ENCODE results near the gene ZNF550. TPM values are rescaled to one million over a fixed set of nuclear protein-coding genes. Genes with fewer than 3 reads are reported as not detected.
A peak's percentile ranks its signal among the peaks of the same experiment; 100 is the strongest.

ZNF550 gene
- total and polyA plus RNA-seq, 2 of the 13 experiments (the other 11 are each of a cell fraction or from before 2014, with no cell fraction given), result 8.6 to 9.1 TPM

DNA sequence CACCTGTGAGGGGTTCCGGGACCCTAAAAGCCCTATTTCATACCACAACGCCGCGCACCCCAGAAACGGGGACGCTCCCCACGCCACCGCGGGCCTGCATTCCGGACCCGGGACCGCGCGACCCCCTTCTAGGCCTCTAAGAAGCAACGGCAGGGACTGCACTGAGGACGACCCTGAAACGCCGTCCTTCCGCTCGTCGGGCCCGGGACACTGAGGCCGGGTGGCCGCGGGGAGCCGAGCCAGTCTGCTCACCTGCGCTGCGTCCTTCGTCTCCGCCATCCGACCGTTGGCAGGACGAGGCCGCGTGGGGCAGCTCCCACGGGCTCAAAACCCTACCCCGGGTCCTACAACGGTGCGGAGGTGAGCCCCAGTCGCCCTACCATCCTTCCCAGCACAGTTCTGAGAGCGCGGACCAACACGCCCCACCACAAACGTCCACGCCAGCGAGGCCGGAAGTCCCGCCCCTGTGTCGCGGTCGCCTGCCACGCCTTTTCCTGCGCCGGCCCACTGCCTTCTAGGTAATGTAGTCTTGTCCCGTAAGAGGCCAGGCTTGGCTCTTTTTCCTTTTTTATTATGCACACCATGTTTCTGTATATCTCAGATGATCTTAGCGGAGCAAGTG is at the start of gene ZNF550 (continued):
- TF ChIP-seq ZSCAN21 (CRISPR knock-in tag; IDR thresholded peaks at IDR 0.05; ENCODE audit: borderline replicate concordance) (no peak), MEIS1 (CRISPR knock-in tag; IDR thresholded peaks at IDR 0.05; ENCODE audit: borderline replicate concordance) (0 out of 2 replicates have a peak, but pooled peaks have one; percentile 47), ZNF768 (CRISPR knock-in tag; IDR thresholded peaks at IDR 0.05) (peak; percentile 22; the same call in 1 of the 2 replicates), NFYB (CRISPR knock-in tag; IDR thresholded peaks at IDR 0.05) (peak; percentile 36; the same call in 1 of the 2 replicates), BORCS8-MEF2B (CRISPR knock-in tag; IDR thresholded peaks at IDR 0.05) (no peak), ZKSCAN5 (CRISPR knock-in tag; IDR thresholded peaks at IDR 0.05) (no peak), KDM5A (IDR thresholded peaks at IDR 0.05; ENCODE audit: borderline replicate concordance, low read length) (peak; percentile 68; the same call in 1 of the 2 replicates), MYNN (CRISPR knock-in tag; IDR thresholded peaks at IDR 0.05; ENCODE audit: low read depth) (no peak), PHF8 (CRISPR knock-in tag; IDR thresholded peaks at IDR 0.05) (peak; percentile 86), ZNF318 (CRISPR knock-in tag; IDR thresholded peaks at IDR 0.05) (no peak), PATZ1 (CRISPR knock-in tag; IDR thresholded peaks at IDR 0.05) (no peak), BATF2 (CRISPR knock-in tag; IDR thresholded peaks at IDR 0.05) (no peak), FOXC1 (CRISPR knock-in tag; IDR thresholded peaks at IDR 0.05; ENCODE audit: borderline replicate concordance) (no peak; the same call in 1 of the 2 replicates), ESRRA (CRISPR knock-in tag; IDR thresholded peaks at IDR 0.05; ENCODE audit: low read depth) (no peak; the same call in 1 of the 2 replicates), HMGA1 (CRISPR knock-in tag; conservative IDR thresholded peaks at IDR 0.05) (no peak)
- TF ChIP-seq, protein P1, sequence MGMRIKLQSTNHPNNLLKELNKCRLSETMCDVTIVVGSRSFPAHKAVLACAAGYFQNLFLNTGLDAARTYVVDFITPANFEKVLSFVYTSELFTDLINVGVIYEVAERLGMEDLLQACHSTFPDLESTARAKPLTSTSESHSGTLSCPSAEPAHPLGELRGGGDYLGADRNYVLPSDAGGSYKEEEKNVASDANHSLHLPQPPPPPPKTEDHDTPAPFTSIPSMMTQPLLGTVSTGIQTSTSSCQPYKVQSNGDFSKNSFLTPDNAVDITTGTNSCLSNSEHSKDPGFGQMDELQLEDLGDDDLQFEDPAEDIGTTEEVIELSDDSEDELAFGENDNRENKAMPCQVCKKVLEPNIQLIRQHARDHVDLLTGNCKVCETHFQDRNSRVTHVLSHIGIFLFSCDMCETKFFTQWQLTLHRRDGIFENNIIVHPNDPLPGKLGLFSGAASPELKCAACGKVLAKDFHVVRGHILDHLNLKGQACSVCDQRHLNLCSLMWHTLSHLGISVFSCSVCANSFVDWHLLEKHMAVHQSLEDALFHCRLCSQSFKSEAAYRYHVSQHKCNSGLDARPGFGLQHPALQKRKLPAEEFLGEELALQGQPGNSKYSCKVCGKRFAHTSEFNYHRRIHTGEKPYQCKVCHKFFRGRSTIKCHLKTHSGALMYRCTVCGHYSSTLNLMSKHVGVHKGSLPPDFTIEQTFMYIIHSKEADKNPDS (CRISPR knock-in tag; IDR thresholded peaks at IDR 0.05), result no peak

Measured in HepG2 (cell line).